ENCODE results near the gene NEK5.
A peak's percentile ranks its signal among the peaks of the same experiment; 100 is the strongest.

DNA sequence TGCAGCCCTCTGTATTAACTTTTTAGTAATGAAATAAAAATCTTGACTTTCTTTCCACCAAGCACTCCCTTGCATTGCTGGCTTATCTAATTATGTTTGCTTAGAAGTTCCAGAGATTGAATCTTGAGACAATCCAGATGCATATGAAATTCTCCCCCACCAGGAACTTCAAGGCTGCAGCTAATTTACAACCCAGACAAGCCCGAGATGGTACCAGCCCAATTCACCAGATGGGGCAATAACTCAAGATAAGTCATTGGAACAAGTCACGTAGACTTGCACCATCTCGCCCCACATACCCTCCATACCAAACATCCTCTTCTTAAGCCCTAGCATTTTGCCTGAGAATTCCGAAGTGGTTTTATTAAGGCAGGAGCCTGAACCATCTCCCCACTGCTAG is 75.4 kb downstream of the NEK5 start:
- TF ChIP-seq, protein P1, sequence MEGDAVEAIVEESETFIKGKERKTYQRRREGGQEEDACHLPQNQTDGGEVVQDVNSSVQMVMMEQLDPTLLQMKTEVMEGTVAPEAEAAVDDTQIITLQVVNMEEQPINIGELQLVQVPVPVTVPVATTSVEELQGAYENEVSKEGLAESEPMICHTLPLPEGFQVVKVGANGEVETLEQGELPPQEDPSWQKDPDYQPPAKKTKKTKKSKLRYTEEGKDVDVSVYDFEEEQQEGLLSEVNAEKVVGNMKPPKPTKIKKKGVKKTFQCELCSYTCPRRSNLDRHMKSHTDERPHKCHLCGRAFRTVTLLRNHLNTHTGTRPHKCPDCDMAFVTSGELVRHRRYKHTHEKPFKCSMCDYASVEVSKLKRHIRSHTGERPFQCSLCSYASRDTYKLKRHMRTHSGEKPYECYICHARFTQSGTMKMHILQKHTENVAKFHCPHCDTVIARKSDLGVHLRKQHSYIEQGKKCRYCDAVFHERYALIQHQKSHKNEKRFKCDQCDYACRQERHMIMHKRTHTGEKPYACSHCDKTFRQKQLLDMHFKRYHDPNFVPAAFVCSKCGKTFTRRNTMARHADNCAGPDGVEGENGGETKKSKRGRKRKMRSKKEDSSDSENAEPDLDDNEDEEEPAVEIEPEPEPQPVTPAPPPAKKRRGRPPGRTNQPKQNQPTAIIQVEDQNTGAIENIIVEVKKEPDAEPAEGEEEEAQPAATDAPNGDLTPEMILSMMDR (conservative IDR thresholded peaks at IDR 0.05; ENCODE audit: low read depth in 2 of 2) = 0 out of 4 replicates have a peak, but pooled peaks of 1 of the 2 experiments have one; percentile 10
- TF ChIP-seq ZNF114 (CRISPR knock-in tag; IDR thresholded peaks at IDR 0.05) (no peak), POLR2AphosphoS5 (IDR thresholded peaks at IDR 0.05; ENCODE audit: low read depth) (no peak), CREB1 (CRISPR knock-in tag; IDR thresholded peaks at IDR 0.05; ENCODE audit: low read depth) (no peak), EZH2 (IDR thresholded peaks at IDR 0.05; ENCODE audit: low read depth, unreplicated experiment) (no peak), NANOG (IDR thresholded peaks at IDR 0.05; ENCODE audit: borderline replicate concordance) (no peak), EZH2phosphoT487 (IDR thresholded peaks at IDR 0.05; ENCODE audit: unreplicated experiment) (no peak)
- TF ChIP-seq, protein P2, sequence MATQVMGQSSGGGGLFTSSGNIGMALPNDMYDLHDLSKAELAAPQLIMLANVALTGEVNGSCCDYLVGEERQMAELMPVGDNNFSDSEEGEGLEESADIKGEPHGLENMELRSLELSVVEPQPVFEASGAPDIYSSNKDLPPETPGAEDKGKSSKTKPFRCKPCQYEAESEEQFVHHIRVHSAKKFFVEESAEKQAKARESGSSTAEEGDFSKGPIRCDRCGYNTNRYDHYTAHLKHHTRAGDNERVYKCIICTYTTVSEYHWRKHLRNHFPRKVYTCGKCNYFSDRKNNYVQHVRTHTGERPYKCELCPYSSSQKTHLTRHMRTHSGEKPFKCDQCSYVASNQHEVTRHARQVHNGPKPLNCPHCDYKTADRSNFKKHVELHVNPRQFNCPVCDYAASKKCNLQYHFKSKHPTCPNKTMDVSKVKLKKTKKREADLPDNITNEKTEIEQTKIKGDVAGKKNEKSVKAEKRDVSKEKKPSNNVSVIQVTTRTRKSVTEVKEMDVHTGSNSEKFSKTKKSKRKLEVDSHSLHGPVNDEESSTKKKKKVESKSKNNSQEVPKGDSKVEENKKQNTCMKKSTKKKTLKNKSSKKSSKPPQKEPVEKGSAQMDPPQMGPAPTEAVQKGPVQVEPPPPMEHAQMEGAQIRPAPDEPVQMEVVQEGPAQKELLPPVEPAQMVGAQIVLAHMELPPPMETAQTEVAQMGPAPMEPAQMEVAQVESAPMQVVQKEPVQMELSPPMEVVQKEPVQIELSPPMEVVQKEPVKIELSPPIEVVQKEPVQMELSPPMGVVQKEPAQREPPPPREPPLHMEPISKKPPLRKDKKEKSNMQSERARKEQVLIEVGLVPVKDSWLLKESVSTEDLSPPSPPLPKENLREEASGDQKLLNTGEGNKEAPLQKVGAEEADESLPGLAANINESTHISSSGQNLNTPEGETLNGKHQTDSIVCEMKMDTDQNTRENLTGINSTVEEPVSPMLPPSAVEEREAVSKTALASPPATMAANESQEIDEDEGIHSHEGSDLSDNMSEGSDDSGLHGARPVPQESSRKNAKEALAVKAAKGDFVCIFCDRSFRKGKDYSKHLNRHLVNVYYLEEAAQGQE (IDR thresholded peaks at IDR 0.05; ENCODE audit: unreplicated experiment) = no peak

Measured in GM23338 (cell line).